T-cell (primary cell): ENCODE data around the gene FAM151B. TPM values are rescaled to one million over a fixed set of nuclear protein-coding genes. Genes with fewer than 3 reads are reported as not detected.

Experiments
- ATAC-seq, 4 experiments: fragments of 200-7000 bp in 3 of 4; fragments of 150-1000 bp in 1 of 4; cut with Tn5 transposase; replicated peaks in 1 of 4; 1 replicate in 3 of 4; 2 replicates in 1 of 4; pipeline ENCODE4 v1.10.0; 2021; ENCODE audit warnings: moderate library complexity in 3 of 4, mild to moderate bottlenecking in 2 of 4, moderate number of reproducible peaks in 1 of 4
- CTCF ChIA-PET, 2 donors: fragments of 300-600 bp; sonication (Branson Sonifier 250); formaldehyde crosslinking; loops; one replicate each; lab custom pipeline; 2022; ENCODE audit warnings: antibody characterized with exemption in 2 of 2; lab: Charles Lee
- POLR2A ChIA-PET, 2 donors: fragments of 300-600 bp; sonication (Branson Sonifier 250); formaldehyde crosslinking; loops; one replicate each; lab custom pipeline; 2022; ENCODE audit warnings: antibody characterized with exemption in 2 of 2; lab: Charles Lee
- DNase-seq, 35 experiments: peaks; one replicate each; pipeline versions ENCODE4 v3.0.0 to v3.0.0-alpha.2; 2013 to 2023
- H3K27ac ChIP-seq: one replicate; pipeline ENCODE4 v1.5.1; 2013; ENCODE audit warnings: low read length
- H3K27me3 ChIP-seq, 2 experiments: replicated peaks in 1 of 2; 1 replicate in 1 of 2; 2 replicates in 1 of 2; pipeline versions ENCODE4 v1.6.1 to v1.7.0; 2013; ENCODE audit warnings: low read length in 1 of 2, mixed read lengths in 1 of 2; ENCODE audit not compliant: control insufficient read depth in 2 of 2, insufficient read depth in 2 of 2; ENCODE audit errors: extremely low read depth in 1 of 2
- H3K36me3 ChIP-seq, 2 donors: 1 replicate in 1 of 2; 2 replicates in 1 of 2; pipeline versions ENCODE4 v1.6.1 to v1.7.0; 2013; ENCODE audit warnings: low read length in 1 of 2; ENCODE audit not compliant: control insufficient read depth in 2 of 2, insufficient read depth in 1 of 2; ENCODE audit errors: extremely low read depth in 1 of 2
- H3K4me1 ChIP-seq, 2 experiments: 1 replicate in 1 of 2; 2 replicates in 1 of 2; pipeline versions ENCODE4 v1.6.1 to v1.7.0; 2013; ENCODE audit warnings: low read length in 2 of 2, mixed read lengths in 1 of 2; ENCODE audit not compliant: insufficient read depth in 2 of 2, control insufficient read depth in 1 of 2; ENCODE audit errors: extremely low read depth in 1 of 2
- H3K4me3 ChIP-seq, 2 donors: 1 replicate in 1 of 2; 2 replicates in 1 of 2; pipeline versions ENCODE4 v1.5.1 to v1.7.0; 2013; ENCODE audit warnings: mild to moderate bottlenecking in 2 of 2, low read length in 1 of 2, moderate library complexity in 1 of 2; ENCODE audit not compliant: control insufficient read depth in 1 of 2; ENCODE audit errors: extremely low read depth in 1 of 2
- H3K9me3 ChIP-seq: 2 replicates; pipeline ENCODE4 v1.7.0; 2013
- H3K27ac Mint-ChIP-seq, 2 donors: one replicate each; pipeline ENCODE4 v1.8.0; 2020 to 2021; ENCODE audit warnings: mild to moderate bottlenecking in 2 of 2, mixed read lengths in 2 of 2
- H3K27me3 Mint-ChIP-seq, 2 donors: one replicate each; pipeline ENCODE4 v1.8.0; 2021 to 2022; ENCODE audit warnings: mixed read lengths in 2 of 2
- H3K36me3 Mint-ChIP-seq: one replicate; pipeline ENCODE4 v1.8.0; 2021; ENCODE audit warnings: mixed read lengths
- H3K4me1 Mint-ChIP-seq, 3 donors: one replicate each; pipeline ENCODE4 v1.8.0; 2020 to 2022; ENCODE audit warnings: mixed read lengths in 3 of 3, mild to moderate bottlenecking in 1 of 3
- H3K4me3 Mint-ChIP-seq, 3 donors: one replicate each; pipeline ENCODE4 v1.8.0; 2020 to 2022; ENCODE audit warnings: mild to moderate bottlenecking in 3 of 3, mixed read lengths in 3 of 3, moderate library complexity in 3 of 3
- H3K9me3 Mint-ChIP-seq, 3 donors: one replicate each; pipeline ENCODE4 v1.8.0; 2020 to 2022; ENCODE audit warnings: mixed read lengths in 3 of 3
- WGBS: methylation state at CpG from one replicate; pipeline ENCODE4 v1.1.5; 2013; ENCODE audit warnings: missing lambda C conversion rate; ENCODE audit not compliant: insufficient coverage; 5-methylcytosine and 5-hydroxymethylcytosine counted together
- total RNA-seq, 35 experiments: library from RNA in 6 of 35; stranded (reverse) in 6 of 35; fragments of 120-200 nt in 1 of 35; gene quantifications; one replicate each; pipeline versions ENCODE4 v1.2.1 to v1.2.4 and lab custom pipeline; 2013 to 2026

The FAM151B gene
- total RNA-seq, 5 donors from 2014 or later (not counting 1 experiment from before 2014, with no cell fraction given): 0.30 to 0.53 (median 0.44) TPM; not detected in 1

GRCh38 chr5:80584770-80585169 lies 96.9 kb downstream of the FAM151B start:
- Mint-ChIP-seq H3K9me3 (peaks cover 0 to 6% (median 2%) of the 10 kb centered on the region in 3 donors), H3K27me3 (peaks cover 14 to 15% of the 10 kb centered on the region in 2 donors), H3K27ac (no peak overlapping the region), H3K36me3 (no peaks in the 10 kb centered on the region), H3K4me1 (no peaks in the 10 kb centered on the region), H3K4me3 (no peak overlapping the region)
- Histone ChIP-seq H3K36me3 (no peaks in the 10 kb centered on the region), H3K4me3 (no peak overlapping the region), H3K9me3 (no peaks in the 10 kb centered on the region), H3K27ac (no peak overlapping the region), H3K27me3 (peaks cover 0 to 6% of the 10 kb centered on the region in 2 experiments), H3K4me1 (no peaks in the 10 kb centered on the region)
- POLR2A ChIA-PET: interaction anchor here in 1 of 2 donors (0.6 kb wide), 1 partner anchor 28 kb away, joined by 5 read pairs; no protein-coding TSS in a partner anchor
- CTCF ChIA-PET: no interaction called here
- 97% methylated on average over 3 of the region's 6 CpGs for WGBS
- no peak for ATAC-seq
- no peak for DNase-seq

GRCh38 chr5:80588858-80589540 lies 101.1 kb downstream of the FAM151B start:
- Histone ChIP-seq H3K9me3 (no peaks in the 10 kb centered on the region), H3K27ac (no peak overlapping the region), H3K36me3 (no peaks in the 10 kb centered on the region), H3K4me1 (no peaks in the 10 kb centered on the region), H3K4me3 (no peak overlapping the region), H3K27me3 (peaks cover 0 to 8% of the 10 kb centered on the region in 2 experiments)
- no peaks in the 10 kb centered on the region for H3K9me3 Mint-ChIP-seq
- H3K4me1 Mint-ChIP-seq: no peaks in the 10 kb centered on the region
- peaks cover 14 to 16% of the 10 kb centered on the region in 2 donors for H3K27me3 Mint-ChIP-seq
- DNase-seq (no peak), ATAC-seq (no peak)
- no peak overlapping the region for H3K27ac Mint-ChIP-seq
- CTCF ChIA-PET: no interaction called here
- POLR2A ChIA-PET: no interaction called here
- H3K4me3 Mint-ChIP-seq: no peak overlapping the region
- H3K36me3 Mint-ChIP-seq: no peaks in the 10 kb centered on the region
- 43% methylated on average over 2 of the region's 8 CpGs for WGBS

GRCh38 chr5:80590766-80591165 lies 102.9 kb downstream of the FAM151B start:
- DNase-seq: no peak
- no peaks in the 10 kb centered on the region for H3K36me3 ChIP-seq
- no peak overlapping the region for H3K4me3 Mint-ChIP-seq
- no peaks in the 10 kb centered on the region for H3K4me1 ChIP-seq
- no peak overlapping the region for H3K27ac ChIP-seq
- CTCF ChIA-PET: no interaction called here
- no peaks in the 10 kb centered on the region for H3K9me3 ChIP-seq
- no peak overlapping the region for H3K4me3 ChIP-seq
- WGBS: 82% methylated on average over 4 of the region's 5 CpGs
- peaks cover 5 to 8% of the 10 kb centered on the region in 2 donors for H3K27me3 Mint-ChIP-seq
- peaks cover 0 to 8% of the 10 kb centered on the region in 2 experiments for H3K27me3 ChIP-seq
- no peak overlapping the region for H3K27ac Mint-ChIP-seq
- ATAC-seq: no peak
- no peaks in the 10 kb centered on the region for H3K4me1 Mint-ChIP-seq
- no peaks in the 10 kb centered on the region for H3K36me3 Mint-ChIP-seq
- POLR2A ChIA-PET: no interaction called here
- H3K9me3 Mint-ChIP-seq: no peaks in the 10 kb centered on the region

- 83% methylated on average over 1 of the region's 3 CpGs for WGBS
- no peaks in the 10 kb centered on the region for H3K9me3 Mint-ChIP-seq
- no peak overlapping the region for H3K27ac Mint-ChIP-seq
- ATAC-seq (no peak), DNase-seq (no peak)
- POLR2A ChIA-PET: no interaction called here
- no peaks in the 10 kb centered on the region for H3K4me1 Mint-ChIP-seq
- Histone ChIP-seq H3K27me3 (peaks cover 0 to 8% of the 10 kb centered on the region in 2 experiments), H3K4me1 (no peaks in the 10 kb centered on the region), H3K27ac (no peak overlapping the region), H3K36me3 (no peaks in the 10 kb centered on the region), H3K9me3 (no peaks in the 10 kb centered on the region), H3K4me3 (no peak overlapping the region)
- H3K36me3 Mint-ChIP-seq: no peaks in the 10 kb centered on the region
- no peak overlapping the region for H3K4me3 Mint-ChIP-seq
- CTCF ChIA-PET: no interaction called here
- peaks cover 5% of the 10 kb centered on the region in 2 donors for H3K27me3 Mint-ChIP-seq
Observed at GRCh38 chr5:80591352-80591751, 103.5 kb downstream of the FAM151B start.

- ATAC-seq: no peak
- Histone ChIP-seq H3K4me3 (no peak overlapping the region), H3K27ac (no peak overlapping the region), H3K36me3 (no peaks in the 10 kb centered on the region), H3K9me3 (no peaks in the 10 kb centered on the region), H3K27me3 (peaks cover 0 to 7% of the 10 kb centered on the region in 2 experiments), H3K4me1 (no peaks in the 10 kb centered on the region)
- H3K36me3 Mint-ChIP-seq: no peaks in the 10 kb centered on the region
- POLR2A ChIA-PET: no interaction called here
- DNase-seq: no peak
- CTCF ChIA-PET: no interaction called here
- no peaks in the 10 kb centered on the region for H3K9me3 Mint-ChIP-seq
- no peaks in the 10 kb centered on the region for H3K4me1 Mint-ChIP-seq
- peaks cover 4 to 5% of the 10 kb centered on the region in 2 donors for H3K27me3 Mint-ChIP-seq
- H3K4me3 Mint-ChIP-seq: no peak overlapping the region
- H3K27ac Mint-ChIP-seq: no peak overlapping the region
- WGBS: no CpG with 5 or more reads among the region's 1 CpG
Observed at GRCh38 chr5:80592105-80592504, 104.2 kb downstream of the FAM151B start.

Other genes with a start within 250 kb of the FAM151B start
- 100 to 1,000 TPM; 109 to 170 (median 112) TPM for gene SERINC5, start 232.1 kb upstream of the FAM151B start, total RNA-seq
- not detected for gene SPZ1, start 168.1 kb upstream of the FAM151B start, total RNA-seq
- gene ZFYVE16, start 80.0 kb upstream of the FAM151B start, total RNA-seq: 10 to 100 TPM; 14.6 to 17.9 (median 17.0) TPM
- not detected for gene ANKRD34B, start 82.2 kb downstream of the FAM151B start, total RNA-seq
- 10 to 100 TPM; 10.8 to 20.8 (median 16.3) TPM for gene MSH3, start 166.6 kb downstream of the FAM151B start, total RNA-seq
- gene DHFR, start 166.9 kb downstream of the FAM151B start, total RNA-seq: 10 to 100 TPM in 3 of 5 donors, 1 to 10 TPM in 2; 8.9 to 15.3 (median 13.4) TPM